Endothelial cell (in vitro differentiated cells): ENCODE data around the gene RDM1. TPM values are rescaled to one million over a fixed set of nuclear protein-coding genes. Genes with fewer than 3 reads are reported as not detected.

Experiments used
- DNase-seq: peaks from one replicate; pipeline ENCODE4 v3.0.0; 2021; ENCODE audit warnings: low spot score
- H3K27ac Mint-ChIP-seq: one replicate; pipeline ENCODE4 v1.8.0; 2021; ENCODE audit warnings: mixed read lengths, inconsistent platforms; ENCODE audit not compliant: unreplicated experiment
- H3K27me3 Mint-ChIP-seq: one replicate; pipeline ENCODE4 v1.8.0; 2021; ENCODE audit warnings: mild to moderate bottlenecking, moderate library complexity, mixed read lengths, inconsistent platforms; ENCODE audit not compliant: unreplicated experiment
- H3K36me3 Mint-ChIP-seq: one replicate; pipeline ENCODE4 v1.8.0; 2021; ENCODE audit warnings: mild to moderate bottlenecking, low read depth, mixed read lengths, inconsistent platforms; ENCODE audit not compliant: unreplicated experiment
- H3K4me1 Mint-ChIP-seq: one replicate; pipeline ENCODE4 v1.8.0; 2021; ENCODE audit warnings: mild to moderate bottlenecking, mixed read lengths, inconsistent platforms; ENCODE audit not compliant: unreplicated experiment
- H3K4me3 Mint-ChIP-seq: one replicate; pipeline ENCODE4 v1.8.0; 2021; ENCODE audit warnings: mild to moderate bottlenecking, mixed read lengths, inconsistent platforms; ENCODE audit not compliant: unreplicated experiment
- H3K9me3 Mint-ChIP-seq: one replicate; pipeline ENCODE4 v1.8.0; 2021; ENCODE audit warnings: mixed read lengths, inconsistent platforms; ENCODE audit not compliant: unreplicated experiment
- CTCF ChIP-seq: fragments of 200-600 bp; sonication (generic); IDR thresholded peaks from one replicate; pipeline ENCODE4 v1.5.0; 2021; ENCODE audit warnings: antibody characterized with exemption; ENCODE audit not compliant: unreplicated experiment
- total RNA-seq: library from RNA; stranded (reverse); fragmentation: NEBNext Ultra II Directional; extraction: Animal tissue kit (Norgen Biotek cat#: 25700); gene quantifications from one replicate; pipeline ENCODE4 v1.2.1, GENCODE V29; 2021; ENCODE audit not compliant: unreplicated experiment

The RDM1 gene
- total RNA-seq, 1 donor from 2014 or later, result 0.67 TPM

- TF ChIP-seq CTCF, result no peak
- peaks cover 7% of the 10 kb centered on the region for H3K27me3 Mint-ChIP-seq
- no peaks in the 10 kb centered on the region for H3K9me3 Mint-ChIP-seq
- no peak overlapping the region for H3K27ac Mint-ChIP-seq
- no peak overlapping the region for H3K4me3 Mint-ChIP-seq
- no peak for DNase-seq
- H3K36me3 Mint-ChIP-seq, result no peaks in the 10 kb centered on the region
- H3K4me1 Mint-ChIP-seq, result peaks cover 2% of the 10 kb centered on the region
Observed at GRCh38 chr17:35936063-35936462, 5.5 kb upstream of the RDM1 start.

- Mint-ChIP-seq H3K9me3 (no peaks in the 10 kb centered on the region), H3K36me3 (no peaks in the 10 kb centered on the region)
- no peak for TF ChIP-seq CTCF
Observed at GRCh38 chr17:35934760-35935159, 4.2 kb upstream of the RDM1 start.

GRCh38 chr17:35932586-35932985 lies 2.0 kb upstream of the RDM1 start:
- no peaks in the 10 kb centered on the region for H3K36me3 Mint-ChIP-seq
- no peak for TF ChIP-seq CTCF
- H3K4me3 Mint-ChIP-seq, result no peak overlapping the region
- H3K27me3 Mint-ChIP-seq, result peaks cover 7% of the 10 kb centered on the region
- no peaks in the 10 kb centered on the region for H3K9me3 Mint-ChIP-seq
- DNase-seq, result no peak
- no peak overlapping the region for H3K27ac Mint-ChIP-seq
- H3K4me1 Mint-ChIP-seq, result peaks cover 7% of the 10 kb centered on the region

More at GRCh38 chr17:35934760-35935159, 4.2 kb upstream of the RDM1 start:
- peaks cover 7% of the 10 kb centered on the region for H3K4me1 Mint-ChIP-seq
- DNase-seq, result no peak
- no peak overlapping the region for H3K27ac Mint-ChIP-seq
- H3K4me3 Mint-ChIP-seq, result no peak overlapping the region
- peaks cover 7% of the 10 kb centered on the region for H3K27me3 Mint-ChIP-seq

GRCh38 chr17:35931794-35932425 lies 1.3 kb upstream of the RDM1 start:
- H3K9me3 Mint-ChIP-seq, result no peaks in the 10 kb centered on the region
- TF ChIP-seq CTCF, result no peak
- H3K27me3 Mint-ChIP-seq, result peaks cover 6% of the 10 kb centered on the region
- H3K4me1 Mint-ChIP-seq, result peaks cover 7% of the 10 kb centered on the region
- H3K4me3 Mint-ChIP-seq, result no peak overlapping the region
- no peaks in the 10 kb centered on the region for H3K36me3 Mint-ChIP-seq
- H3K27ac Mint-ChIP-seq, result no peak overlapping the region
- no peak for DNase-seq

- Mint-ChIP-seq H3K9me3 (no peaks in the 10 kb centered on the region), H3K4me1 (peaks cover 7% of the 10 kb centered on the region), H3K4me3 (no peak overlapping the region), H3K27ac (no peak overlapping the region), H3K27me3 (peaks cover 6% of the 10 kb centered on the region), H3K36me3 (no peaks in the 10 kb centered on the region)
- no peak for TF ChIP-seq CTCF
- DNase-seq, result no peak
Observed at GRCh38 chr17:35927714-35928113, 2.9 kb downstream of the RDM1 start.
